Measurements from ENCODE around the gene PEAK3. TPM values are rescaled to one million over a fixed set of nuclear protein-coding genes. Genes with fewer than 3 reads are reported as not detected.
A peak's percentile ranks its signal among the peaks of the same experiment; 100 is the strongest.

The PEAK3 gene
- total RNA-seq, 1 donor from 2014 or later = 0.51 TPM

DNA sequence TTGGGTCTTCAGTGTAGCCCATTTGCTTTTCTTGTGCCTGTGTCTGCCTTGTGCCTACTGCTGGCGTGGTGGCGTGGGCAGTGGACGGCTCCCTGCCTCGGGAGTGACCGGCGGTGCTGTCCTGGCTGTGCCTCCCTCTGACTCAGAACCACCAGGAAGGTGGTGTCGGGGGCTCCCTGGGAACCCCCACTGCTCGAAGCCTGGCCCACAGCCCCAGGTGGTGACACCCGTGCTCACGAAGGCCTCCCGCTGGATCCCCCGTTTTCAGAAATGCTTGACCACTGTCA is 37.9 kb downstream of the PEAK3 start:
- Mint-ChIP-seq H3K4me1 (ENCODE audit: unreplicated experiment) (peaks cover 35% of the 10 kb centered on the region), H3K27ac (ENCODE audit: unreplicated experiment) (no peak overlapping the region), H3K27me3 (ENCODE audit: unreplicated experiment) (no peaks in the 10 kb centered on the region), H3K36me3 (ENCODE audit: unreplicated experiment) (peaks cover 12% of the 10 kb centered on the region), H3K9me3 (ENCODE audit: unreplicated experiment) (no peaks in the 10 kb centered on the region), H3K4me3 (ENCODE audit: unreplicated experiment) (no peak overlapping the region)
- TF ChIP-seq, protein P1, sequence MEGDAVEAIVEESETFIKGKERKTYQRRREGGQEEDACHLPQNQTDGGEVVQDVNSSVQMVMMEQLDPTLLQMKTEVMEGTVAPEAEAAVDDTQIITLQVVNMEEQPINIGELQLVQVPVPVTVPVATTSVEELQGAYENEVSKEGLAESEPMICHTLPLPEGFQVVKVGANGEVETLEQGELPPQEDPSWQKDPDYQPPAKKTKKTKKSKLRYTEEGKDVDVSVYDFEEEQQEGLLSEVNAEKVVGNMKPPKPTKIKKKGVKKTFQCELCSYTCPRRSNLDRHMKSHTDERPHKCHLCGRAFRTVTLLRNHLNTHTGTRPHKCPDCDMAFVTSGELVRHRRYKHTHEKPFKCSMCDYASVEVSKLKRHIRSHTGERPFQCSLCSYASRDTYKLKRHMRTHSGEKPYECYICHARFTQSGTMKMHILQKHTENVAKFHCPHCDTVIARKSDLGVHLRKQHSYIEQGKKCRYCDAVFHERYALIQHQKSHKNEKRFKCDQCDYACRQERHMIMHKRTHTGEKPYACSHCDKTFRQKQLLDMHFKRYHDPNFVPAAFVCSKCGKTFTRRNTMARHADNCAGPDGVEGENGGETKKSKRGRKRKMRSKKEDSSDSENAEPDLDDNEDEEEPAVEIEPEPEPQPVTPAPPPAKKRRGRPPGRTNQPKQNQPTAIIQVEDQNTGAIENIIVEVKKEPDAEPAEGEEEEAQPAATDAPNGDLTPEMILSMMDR (IDR thresholded peaks at IDR 0.05) = no peak
- DNase-seq (ENCODE audit: extremely low spot score, unreplicated experiment) = no peak

- H3K4me1 Mint-ChIP-seq (ENCODE audit: unreplicated experiment) = peaks cover 40% of the 10 kb centered on the region
- TF ChIP-seq, protein P1 (IDR thresholded peaks at IDR 0.05) = no peak
- peaks cover 15% of the 10 kb centered on the region for H3K36me3 Mint-ChIP-seq (ENCODE audit: unreplicated experiment)
- H3K9me3 Mint-ChIP-seq (ENCODE audit: unreplicated experiment) = no peaks in the 10 kb centered on the region
- no peaks in the 10 kb centered on the region for H3K27me3 Mint-ChIP-seq (ENCODE audit: unreplicated experiment)
- no peak overlapping the region for H3K27ac Mint-ChIP-seq (ENCODE audit: unreplicated experiment)
- no peak for DNase-seq (ENCODE audit: extremely low spot score, unreplicated experiment)
- no peak overlapping the region for H3K4me3 Mint-ChIP-seq (ENCODE audit: unreplicated experiment)
These were observed 38.5 kb downstream of the PEAK3 start for GRCh38 chr19:2243274-2244124.

GRCh38 chr19:2242816-2243215 is 39.2 kb downstream of the PEAK3 start:
- Mint-ChIP-seq H3K4me3 (ENCODE audit: unreplicated experiment) (no peak overlapping the region), H3K36me3 (ENCODE audit: unreplicated experiment) (peaks cover 15% of the 10 kb centered on the region), H3K27ac (ENCODE audit: unreplicated experiment) (peak overlapping the region; percentile 21), H3K9me3 (ENCODE audit: unreplicated experiment) (no peaks in the 10 kb centered on the region), H3K27me3 (ENCODE audit: unreplicated experiment) (no peaks in the 10 kb centered on the region), H3K4me1 (ENCODE audit: unreplicated experiment) (peaks cover 47% of the 10 kb centered on the region)
- DNase-seq (ENCODE audit: extremely low spot score, unreplicated experiment) = no peak
- TF ChIP-seq, protein P1 (IDR thresholded peaks at IDR 0.05) = no peak

DNA sequence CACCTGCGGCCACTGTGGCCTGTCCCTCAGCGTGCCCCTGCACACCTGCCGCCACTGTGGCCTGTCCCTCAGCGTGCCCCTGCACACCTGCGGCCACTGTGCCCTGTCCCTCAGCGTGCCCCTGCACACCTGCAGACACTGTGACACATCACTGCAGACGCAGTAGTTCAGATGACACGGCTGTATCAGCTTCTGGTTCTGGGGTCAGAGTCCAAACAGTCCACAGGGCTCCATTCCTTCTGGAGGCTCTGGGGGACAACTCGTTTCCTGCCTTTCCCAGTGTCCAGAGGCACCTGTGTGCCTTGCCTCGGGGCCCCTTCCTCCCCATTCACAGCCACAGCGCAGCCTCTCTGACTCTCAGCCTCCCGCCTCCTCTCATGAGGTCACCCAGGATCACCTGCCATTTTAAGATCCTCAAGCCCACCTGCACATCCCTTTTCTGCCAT is 39.9 kb downstream of the PEAK3 start:
- DNase-seq (ENCODE audit: extremely low spot score, unreplicated experiment) = no peak
- no peaks in the 10 kb centered on the region for H3K9me3 Mint-ChIP-seq (ENCODE audit: unreplicated experiment)
- TF ChIP-seq, protein P1 (IDR thresholded peaks at IDR 0.05) = no peak
- H3K27me3 Mint-ChIP-seq (ENCODE audit: unreplicated experiment) = no peaks in the 10 kb centered on the region
- no peak overlapping the region for H3K4me3 Mint-ChIP-seq (ENCODE audit: unreplicated experiment)
- peaks cover 15% of the 10 kb centered on the region for H3K36me3 Mint-ChIP-seq (ENCODE audit: unreplicated experiment)
- peak overlapping the region; percentile 21 for H3K27ac Mint-ChIP-seq (ENCODE audit: unreplicated experiment)
- H3K4me1 Mint-ChIP-seq (ENCODE audit: unreplicated experiment) = peaks cover 51% of the 10 kb centered on the region

DNA sequence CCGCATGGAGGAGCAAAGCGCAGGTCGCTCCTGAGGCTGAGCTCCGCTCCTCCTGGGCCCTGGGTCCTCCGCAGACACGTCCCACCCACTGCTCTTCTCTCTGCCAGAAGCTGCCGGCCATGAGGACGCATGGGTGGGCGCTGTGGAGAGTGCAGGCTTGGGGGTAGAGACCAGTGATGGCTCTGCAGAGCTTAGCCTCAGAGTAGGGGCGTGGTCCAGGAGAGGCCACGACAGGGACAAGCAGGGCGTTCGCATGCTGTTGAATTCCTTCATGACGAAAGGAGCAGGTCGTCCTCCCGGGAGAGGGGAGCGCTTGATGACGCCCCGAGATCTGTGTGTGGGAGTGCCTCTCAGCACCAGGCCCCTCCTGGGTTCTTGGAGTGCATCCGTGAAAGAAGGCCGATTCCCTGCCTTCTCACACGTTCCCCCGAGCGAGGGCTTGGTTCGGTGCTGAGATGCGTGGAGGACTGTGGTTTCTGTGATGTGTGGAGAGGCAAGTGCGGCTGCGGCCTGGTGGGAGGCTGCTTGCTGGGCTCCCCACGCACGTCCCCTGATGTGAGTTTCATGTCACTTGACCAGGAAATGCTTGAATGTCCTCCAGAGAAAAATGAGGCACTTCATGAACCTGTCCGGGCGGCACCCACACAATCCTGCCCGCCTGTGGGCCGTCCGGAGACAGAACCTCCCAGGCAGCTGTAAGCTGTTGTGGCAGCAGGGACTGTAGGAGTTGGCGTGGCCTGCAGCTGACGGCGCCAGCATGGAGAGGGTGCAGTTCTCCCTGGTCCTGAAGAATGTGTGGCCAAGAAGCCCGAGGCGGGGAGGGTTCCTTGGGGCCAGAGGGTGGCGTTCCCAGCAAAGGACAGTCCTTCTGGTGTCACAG is 40.9 kb downstream of the PEAK3 start:
- Mint-ChIP-seq H3K4me3 (ENCODE audit: unreplicated experiment) (peak overlapping the region; percentile 98), H3K4me1 (ENCODE audit: unreplicated experiment) (peaks cover 53% of the 10 kb centered on the region), H3K9me3 (ENCODE audit: unreplicated experiment) (no peaks in the 10 kb centered on the region), H3K27me3 (ENCODE audit: unreplicated experiment) (no peaks in the 10 kb centered on the region), H3K36me3 (ENCODE audit: unreplicated experiment) (peaks cover 15% of the 10 kb centered on the region), H3K27ac (ENCODE audit: unreplicated experiment) (peak overlapping the region; percentile 99)
- TF ChIP-seq, protein P1 (IDR thresholded peaks at IDR 0.05) = no peak
- DNase-seq (ENCODE audit: extremely low spot score, unreplicated experiment) = no peak
